Measurements from ENCODE around the gene ATP5IF1. TPM values are rescaled to one million over a fixed set of nuclear protein-coding genes. Genes with fewer than 3 reads are reported as not detected.

The ATP5IF1 gene
- polyA plus RNA-seq (2012; ENCODE audit: insufficient read depth, insufficient read length) = 464 TPM

DNA sequence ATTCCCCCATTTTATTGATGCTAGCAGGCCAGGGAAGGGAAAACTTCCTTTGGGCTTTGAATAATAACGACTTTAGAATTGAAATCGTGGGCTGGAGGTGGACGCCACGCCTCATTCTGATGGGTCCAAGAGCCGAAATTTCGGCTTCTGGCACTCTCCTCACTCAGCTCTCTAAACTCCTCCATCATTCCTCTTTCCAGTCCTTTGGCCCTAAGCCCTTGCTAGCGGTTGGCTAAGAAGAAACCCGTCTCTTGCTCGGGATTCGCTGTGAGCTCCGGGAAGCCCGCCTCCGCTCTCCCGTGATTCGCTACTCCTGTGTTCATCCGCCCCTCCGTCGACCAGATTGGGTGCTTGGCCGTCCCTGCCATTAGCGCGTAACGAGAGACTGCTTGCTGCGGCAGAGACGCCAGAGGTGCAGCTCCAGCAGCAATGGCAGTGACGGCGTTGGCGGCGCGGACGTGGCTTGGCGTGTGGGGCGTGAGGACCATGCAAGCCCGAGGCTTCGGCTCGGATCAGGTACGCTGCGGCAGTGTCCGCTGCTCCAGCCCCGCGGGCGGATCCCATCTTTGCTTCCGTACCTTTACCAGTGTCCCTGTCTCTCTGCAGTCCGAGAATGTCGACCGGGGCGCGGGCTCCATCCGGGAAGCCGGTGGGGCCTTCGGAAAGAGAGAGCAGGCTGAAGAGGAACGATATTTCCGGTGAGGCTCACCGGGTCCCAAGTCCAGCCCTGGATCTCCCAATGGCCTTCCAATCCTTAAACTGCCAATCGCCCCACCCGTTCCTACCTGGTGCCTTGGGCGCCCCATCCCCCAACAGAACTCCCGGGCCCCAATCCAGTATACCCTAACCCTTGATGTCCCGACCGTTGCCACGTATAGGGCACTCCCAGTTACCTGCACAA lies at the start of gene ATP5IF1:
Gene ATP5IF1, plus strand, starts transcription at position 370 of the 901 bp plus-strand sequence. Its CDS starts 60 bp downstream, at position 430.
- H3K4me3 ChIP-seq (ENCODE audit: low read length) = peak within 1 kb of the TSS; percentile 96
- peak; percentile 97 for DNase-seq (ENCODE audit: low read depth, low spot score)

DNA sequence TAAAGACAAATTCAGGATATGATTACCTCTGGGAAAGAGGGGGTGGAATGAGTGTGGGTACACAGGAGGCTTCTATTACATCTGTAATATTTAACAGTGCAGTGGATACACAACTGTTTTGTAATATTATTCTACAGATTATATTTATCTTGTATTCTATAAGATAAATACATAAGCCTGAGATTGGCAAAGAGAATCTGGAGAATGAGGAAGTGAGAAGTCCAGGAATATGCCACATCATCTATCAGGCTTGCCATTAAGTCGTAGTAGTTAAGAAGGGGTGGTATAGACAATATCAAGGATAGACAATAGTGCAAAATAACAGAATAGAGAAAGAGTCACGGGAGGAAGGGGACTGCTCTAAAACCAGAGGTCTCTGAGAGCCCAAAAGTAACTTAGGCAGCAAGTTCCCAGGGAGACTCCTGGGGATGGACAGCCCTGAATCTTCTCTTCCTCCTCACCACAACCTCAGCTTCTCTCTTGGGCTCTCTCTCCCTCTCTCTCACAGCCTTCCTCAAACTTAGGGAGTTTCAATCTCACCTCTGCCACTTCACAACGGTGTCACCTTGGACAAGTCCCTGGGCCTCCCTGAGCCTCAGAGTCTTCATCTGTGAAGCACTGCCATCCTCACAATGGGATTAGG lies 45.5 kb upstream of the ATP5IF1 start:
- DNase-seq (ENCODE audit: low read depth, low spot score) = no peak
- H3K4me3 ChIP-seq (ENCODE audit: low read length) = no peak overlapping the region

DNA sequence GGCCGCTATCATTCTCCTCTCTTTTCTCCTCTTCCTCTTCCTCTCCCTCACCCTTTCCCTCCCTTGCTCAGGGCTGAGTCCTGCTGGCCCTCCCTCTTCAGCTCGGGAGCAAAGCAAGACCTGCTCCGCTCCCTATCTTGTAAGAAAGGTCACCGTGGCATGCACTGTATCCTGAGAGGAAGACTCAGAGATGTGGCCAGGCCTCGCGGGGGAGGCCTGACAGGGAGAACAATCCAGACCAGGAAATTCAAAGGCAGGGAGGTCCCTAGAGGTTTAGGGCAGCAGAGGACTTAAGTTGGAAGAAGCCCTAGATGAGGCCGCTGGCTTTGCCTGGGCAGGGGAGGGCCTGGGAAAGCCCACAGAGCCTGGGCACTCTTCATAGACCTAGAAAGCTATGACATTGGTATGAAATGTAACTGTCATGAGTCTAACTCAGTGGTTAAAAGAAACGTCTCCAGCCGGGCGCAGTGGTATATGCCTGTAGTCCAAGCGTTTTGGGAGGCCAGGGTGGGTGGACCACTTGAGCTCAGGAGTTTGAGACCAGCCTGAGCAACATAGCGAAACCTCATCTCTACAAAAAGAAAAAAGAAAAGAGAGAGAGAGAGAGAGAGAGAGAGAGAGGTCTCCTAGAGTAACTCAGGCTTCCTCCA lies 44.8 kb upstream of the ATP5IF1 start:
- no peak overlapping the region for H3K4me3 ChIP-seq (ENCODE audit: low read length)
- no peak for DNase-seq (ENCODE audit: low read depth, low spot score)

DNA sequence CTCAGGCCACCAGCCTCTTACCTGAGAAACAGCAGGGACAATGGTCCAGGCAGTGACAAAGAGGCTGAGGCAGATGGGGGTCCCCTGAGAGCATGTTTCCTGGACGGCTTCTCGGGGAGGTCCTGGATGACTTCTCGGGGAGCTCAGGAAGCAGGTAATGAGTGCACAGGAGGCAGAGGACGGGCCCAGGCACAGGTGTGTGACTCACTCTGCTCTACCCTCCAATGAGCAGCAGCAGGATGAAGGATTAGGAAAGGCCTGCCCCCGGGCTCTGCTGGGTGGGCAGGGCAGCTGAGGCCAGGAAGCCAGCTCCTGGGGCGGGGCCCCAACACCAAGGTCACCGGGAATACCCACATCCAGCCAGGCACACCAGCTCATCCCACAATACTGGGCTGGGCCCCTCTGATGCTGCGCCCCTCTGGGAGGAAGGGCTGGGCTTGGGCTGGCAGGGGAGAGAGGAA lies 42.2 kb upstream of the ATP5IF1 start:
- DNase-seq (ENCODE audit: low read depth, low spot score) = no peak
- H3K4me3 ChIP-seq (ENCODE audit: low read length) = no peak overlapping the region

DNA sequence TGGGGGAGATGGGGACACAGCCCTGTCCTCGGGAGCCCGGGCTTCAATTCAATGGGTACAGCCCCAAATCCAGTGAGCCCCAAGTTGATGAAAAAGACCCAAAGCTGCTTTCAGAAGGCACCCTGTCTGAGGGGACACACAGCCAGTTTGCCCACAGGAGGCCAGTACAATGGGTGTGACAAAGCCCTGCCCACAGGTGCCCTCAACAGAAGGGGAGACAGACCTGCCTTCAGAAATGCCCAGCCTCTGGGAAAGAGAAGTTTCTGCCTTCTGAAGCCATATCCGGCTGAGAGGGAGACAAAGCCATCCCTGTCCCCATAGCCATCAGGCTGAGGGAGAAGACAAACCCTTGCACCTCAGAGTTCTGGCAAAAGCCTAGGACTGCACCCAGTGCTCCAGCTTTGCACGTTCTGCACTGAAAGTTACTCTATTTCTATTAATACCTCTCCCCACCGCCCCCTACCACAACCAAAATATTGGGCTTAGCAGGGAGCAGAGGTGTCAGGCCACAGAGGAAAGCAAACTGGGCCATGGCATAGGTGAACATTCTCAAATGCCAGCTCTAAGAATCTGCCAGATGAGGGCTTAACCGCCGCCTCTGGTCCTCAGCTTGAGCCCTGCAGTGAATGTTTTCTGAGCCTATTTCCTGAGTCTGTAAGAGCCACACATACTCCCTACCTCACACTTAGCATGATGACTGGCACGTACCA lies 41.4 kb upstream of the ATP5IF1 start:
- no peak overlapping the region for H3K4me3 ChIP-seq (ENCODE audit: low read length)
- no peak for DNase-seq (ENCODE audit: low read depth, low spot score)

DNA sequence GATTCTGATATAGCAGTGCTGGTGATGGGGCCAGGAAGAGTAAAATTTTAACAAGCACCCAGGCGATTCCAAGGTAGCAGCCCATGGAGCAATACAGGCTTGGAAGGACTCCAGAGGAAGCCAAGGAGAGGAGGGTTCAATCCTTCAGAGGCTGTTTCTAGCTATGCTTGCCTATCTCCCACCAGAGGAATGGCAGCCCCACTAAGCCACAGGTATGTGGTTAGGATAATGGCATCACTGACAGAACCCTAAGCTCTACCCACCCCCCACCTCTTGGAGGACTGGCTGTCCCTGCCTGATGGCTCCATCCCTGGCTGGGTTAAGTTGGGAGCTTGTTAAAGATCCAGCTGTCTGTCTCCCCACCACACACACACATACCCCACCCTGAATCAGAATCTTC lies 40.1 kb upstream of the ATP5IF1 start:
- DNase-seq (ENCODE audit: low read depth, low spot score) = no peak

DNA sequence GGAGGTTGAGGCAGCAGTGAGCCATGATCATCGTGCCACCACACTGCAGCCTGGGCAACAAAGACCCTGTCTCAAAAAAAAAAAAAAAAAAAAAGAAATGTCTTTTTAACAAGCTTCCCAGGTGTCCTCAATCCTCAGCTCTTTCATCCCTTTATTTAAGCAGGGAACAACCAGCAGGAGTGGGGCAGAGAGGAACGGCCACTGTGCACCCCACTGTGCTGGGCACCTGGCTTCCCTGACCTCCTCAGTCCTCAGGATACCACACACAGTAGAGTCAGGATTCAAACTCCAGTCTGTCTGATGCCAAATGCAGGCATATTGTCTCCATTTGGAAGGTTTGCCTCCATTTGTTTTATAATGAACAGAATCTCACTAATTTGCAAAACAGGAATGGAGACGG lies 39.6 kb upstream of the ATP5IF1 start:
- H3K4me3 ChIP-seq (ENCODE audit: low read length) = no peak overlapping the region
- no peak for DNase-seq (ENCODE audit: low read depth, low spot score)

More for the DNA sequence above, 40.1 kb upstream of the ATP5IF1 start:
- no peak overlapping the region for H3K4me3 ChIP-seq (ENCODE audit: low read length)

DNA sequence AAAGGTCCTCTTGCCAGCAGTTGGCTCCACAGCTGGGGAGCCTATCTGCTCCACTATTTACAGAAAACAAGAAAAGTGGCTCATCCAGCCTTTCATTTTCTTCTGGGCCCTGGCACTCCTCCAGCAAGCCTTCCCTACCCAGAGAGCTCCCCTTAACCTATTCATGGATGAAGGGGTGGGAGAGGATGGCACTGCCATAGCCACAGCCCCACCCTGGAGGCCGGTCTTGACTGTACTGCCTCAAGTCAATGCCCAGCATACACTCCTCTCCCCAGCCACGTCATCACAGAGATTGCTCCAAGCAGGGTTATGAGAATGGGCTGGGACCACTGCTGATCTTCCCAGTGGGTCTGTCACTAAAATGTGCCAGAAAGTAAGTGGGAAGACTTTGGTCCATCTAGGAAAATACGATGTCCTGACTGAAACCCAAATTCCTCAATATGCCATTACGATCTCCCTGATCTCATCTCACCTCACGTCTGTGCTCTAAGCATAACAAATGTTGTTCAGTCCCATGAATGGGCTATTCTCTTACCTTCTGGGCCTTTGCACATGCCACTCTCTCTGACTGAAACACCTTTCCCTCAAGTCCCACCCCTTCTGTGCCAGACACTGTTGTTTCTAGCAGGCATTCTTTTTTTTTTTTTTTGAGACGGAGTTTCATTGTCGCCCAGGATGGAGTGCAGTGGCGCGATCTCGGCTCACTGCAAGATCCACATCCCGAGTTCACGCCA lies 38.1 kb upstream of the ATP5IF1 start:
- DNase-seq (ENCODE audit: low read depth, low spot score) = no peak
- no peak overlapping the region for H3K4me3 ChIP-seq (ENCODE audit: low read length)

DNA sequence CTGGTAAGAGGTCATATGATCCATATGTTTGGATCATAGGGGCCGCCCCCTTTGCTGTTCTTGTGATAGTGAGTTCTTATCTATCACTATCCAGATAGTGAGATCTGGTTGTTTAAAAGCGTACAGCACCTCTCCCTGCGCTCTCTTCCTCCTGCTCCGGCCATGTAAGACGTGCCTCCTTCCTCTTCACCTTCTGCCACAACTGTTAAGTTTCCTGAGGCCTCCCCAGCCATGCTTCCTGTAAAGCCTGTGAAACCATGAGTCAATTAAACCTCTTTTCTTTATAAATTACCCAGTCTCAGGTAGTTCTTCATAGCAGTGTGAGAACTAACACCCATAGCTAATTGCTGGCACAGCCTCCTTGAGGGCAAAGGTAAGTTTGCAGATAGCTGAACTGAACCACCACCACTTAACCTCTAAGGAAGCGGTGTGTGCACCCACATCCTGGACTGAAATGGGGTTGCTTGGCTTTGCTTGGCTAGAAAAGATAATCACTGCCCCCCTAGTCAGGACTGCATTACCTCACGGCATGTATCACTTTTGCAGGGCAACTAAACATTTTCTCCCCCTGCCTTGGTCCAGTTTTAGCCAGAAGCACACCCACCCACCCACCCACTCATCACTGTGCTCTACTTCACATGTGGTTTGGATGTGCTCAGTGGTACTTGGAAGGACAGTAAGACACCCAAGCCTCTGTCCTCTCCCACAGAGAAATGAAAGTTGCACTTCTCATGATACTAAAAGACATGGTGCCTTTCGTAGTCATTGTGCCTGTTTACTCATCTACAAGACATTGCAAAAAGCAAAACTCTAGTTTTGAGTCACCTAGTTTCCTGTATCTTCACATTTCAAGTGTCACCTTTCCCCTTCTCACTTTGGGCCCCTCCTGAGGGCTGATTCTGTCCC lies 36.3 kb upstream of the ATP5IF1 start:
- peak; percentile 90 for DNase-seq (ENCODE audit: low read depth, low spot score)
- H3K4me3 ChIP-seq (ENCODE audit: low read length) = no peak overlapping the region

DNA sequence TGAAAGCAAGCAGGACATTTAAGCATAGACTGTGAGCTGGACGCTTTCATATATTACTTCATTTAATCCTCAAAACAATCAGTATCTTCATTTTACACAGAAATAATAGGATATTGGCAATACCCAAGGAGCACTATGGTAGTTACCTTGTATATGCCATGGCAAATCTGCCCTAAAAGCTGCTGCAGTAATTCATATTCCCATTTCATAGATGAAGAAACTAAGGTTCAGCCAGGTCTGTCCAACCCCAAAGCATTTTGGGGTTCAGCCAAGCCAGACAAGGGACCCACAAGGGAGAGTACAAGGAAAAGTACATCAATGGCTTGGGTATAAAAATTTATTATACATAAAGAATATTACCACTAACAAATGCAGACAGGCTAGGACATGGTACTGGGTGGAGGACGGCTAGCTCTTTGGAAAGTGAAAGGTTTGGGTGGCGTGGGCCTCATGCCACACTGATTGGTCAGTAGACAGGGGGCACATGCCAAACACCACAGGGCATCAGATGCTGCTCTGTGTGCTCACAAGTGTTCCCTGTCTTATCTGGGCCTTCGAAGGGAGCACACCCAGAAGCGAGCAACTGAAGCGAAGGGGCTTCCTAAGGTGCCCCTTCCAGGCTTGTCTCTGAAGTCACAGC lies 35.6 kb upstream of the ATP5IF1 start:
- no peak overlapping the region for H3K4me3 ChIP-seq (ENCODE audit: low read length)

DNA sequence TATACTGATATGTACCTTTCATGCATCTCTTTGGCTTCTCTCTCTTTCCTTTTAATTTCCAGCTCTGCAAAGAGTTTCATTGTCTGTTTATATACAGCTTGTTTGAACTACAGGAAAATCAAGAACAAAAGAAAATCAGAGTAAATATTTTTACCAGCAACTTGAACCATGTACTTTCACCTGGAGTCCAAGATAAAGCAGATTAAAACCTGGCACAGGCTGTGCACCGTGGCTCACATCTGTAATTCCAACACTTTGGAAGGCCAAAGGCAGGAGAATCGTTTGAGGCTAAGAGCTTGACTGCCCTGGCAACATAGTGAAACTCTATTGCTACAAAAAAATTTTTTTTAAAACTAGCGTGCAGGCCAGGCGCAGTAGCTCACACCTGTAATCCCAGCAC lies 30.7 kb upstream of the ATP5IF1 start:
- DNase-seq (ENCODE audit: low read depth, low spot score) = no peak
- no peak overlapping the region for H3K4me3 ChIP-seq (ENCODE audit: low read length)

More for the DNA sequence above, 35.6 kb upstream of the ATP5IF1 start:
- no peak for DNase-seq (ENCODE audit: low read depth, low spot score)

DNA sequence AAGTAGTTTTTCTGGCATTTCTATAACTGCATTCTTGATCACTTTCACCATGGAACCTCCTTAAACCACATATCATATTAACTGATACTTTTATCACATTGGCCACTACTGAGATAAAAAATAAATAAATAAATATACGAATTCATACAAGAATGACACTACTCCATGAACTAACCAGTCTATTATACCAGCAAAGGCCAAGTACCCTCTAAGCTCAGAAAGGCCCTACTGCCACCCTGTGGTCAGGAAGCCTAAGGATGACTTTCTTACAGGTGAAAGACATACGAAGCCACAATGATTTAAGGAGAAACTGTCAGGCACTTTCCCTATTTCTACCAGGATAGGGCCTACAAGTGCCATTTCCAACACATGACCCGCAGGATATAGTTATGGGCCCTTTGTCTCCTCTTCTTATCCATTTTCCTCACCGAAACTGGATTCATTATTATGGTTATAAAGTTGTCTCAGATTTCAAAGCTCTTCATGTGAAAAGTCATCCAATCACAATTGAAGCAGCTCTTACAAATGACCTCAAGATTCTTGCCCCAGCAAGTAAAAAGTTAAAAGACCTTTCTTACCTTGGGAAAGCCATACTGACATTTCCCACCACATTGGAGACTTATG lies 27.0 kb upstream of the ATP5IF1 start:
- DNase-seq (ENCODE audit: low read depth, low spot score) = peak; percentile 60
- H3K4me3 ChIP-seq (ENCODE audit: low read length) = no peak overlapping the region

DNA sequence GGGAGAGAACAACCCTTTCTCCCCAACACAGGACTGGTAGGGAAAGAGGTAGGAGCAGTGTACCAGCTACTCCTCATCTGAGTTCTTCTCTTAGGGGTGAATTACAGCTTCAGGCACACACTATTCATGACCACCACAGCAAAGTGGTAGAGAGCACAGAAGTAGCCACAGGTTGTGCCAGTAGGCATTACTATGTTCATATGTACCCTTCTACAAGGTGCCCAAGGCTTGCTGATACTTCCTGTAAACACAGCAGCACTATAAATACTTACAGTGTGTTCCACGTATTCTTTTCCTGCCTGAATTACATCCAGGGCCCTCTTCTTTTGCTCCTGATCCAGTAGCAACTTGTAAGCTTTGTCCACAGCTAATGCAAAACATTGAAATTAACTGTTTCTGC lies 26.2 kb upstream of the ATP5IF1 start:
- no peak overlapping the region for H3K4me3 ChIP-seq (ENCODE audit: low read length)
- no peak for DNase-seq (ENCODE audit: low read depth, low spot score)

DNA sequence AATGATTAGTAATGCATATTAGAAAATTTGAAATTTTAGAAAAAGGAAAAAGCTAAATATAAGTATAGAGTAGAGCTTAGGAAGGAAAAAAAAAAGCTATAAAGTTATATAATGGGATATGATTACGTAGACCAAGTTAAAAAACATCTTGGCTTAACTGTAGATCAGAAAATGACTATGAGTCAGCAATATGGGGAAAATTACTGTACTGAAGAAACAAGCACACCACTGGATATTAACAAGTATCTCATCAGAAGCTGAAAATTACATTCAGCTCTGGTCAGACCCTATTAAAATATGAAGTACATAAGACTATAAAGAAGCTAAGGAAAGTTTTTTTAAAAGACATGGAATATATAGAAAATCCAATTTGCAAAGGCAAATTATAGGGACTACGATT lies 22.6 kb upstream of the ATP5IF1 start:
- H3K4me3 ChIP-seq (ENCODE audit: low read length) = no peak overlapping the region
- DNase-seq (ENCODE audit: low read depth, low spot score) = no peak

DNA sequence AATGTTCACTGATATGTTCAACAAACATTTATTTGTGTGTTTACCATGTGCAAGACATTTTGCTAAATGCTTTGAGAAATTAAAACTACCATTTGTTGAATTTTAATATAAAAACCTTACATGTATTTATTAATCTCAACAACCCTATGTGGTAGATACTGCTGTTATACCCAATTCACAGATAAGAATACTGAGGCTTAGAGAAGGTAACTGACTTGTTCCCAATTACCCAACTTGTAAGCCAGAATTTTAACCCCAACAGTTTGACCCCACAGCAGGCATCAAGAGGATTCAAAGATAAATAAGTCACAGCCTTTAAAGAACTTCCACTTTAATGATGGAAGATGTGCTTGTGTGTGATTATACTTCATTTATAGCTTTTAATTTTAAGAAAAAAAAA lies 6.8 kb upstream of the ATP5IF1 start:
- no peak for DNase-seq (ENCODE audit: low read depth, low spot score)
- H3K4me3 ChIP-seq (ENCODE audit: low read length) = no peak overlapping the region

DNA sequence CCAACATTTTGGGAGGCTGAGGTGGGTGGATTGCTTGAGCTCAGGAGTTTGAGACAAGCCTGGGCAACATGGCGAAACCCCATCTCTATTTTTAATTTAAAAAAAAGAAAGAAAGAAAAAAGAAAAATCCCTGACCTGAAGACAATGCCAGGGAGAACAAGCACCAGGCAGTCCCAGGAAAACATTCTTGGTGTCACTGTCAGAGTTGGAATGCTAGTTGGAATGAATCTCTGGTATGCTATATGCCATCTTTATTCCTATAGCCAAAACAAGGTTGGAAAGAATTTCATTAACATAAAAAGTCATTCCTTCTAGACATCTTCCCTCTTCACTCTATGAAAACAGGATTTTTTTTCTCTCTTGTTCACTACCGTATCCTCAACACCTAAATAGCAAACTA lies 5.9 kb upstream of the ATP5IF1 start:
- no peak for DNase-seq (ENCODE audit: low read depth, low spot score)
- no peak overlapping the region for H3K4me3 ChIP-seq (ENCODE audit: low read length)

Measured in Jurkat, Clone E6-1 (cell line).